Measurements from ENCODE around the gene STARD7.
A peak's percentile ranks its signal among the peaks of the same experiment; 100 is the strongest.
"Not testable (repeated sequence)": the region's sequence is repeated elsewhere in the genome, so short reads cannot be mapped to it uniquely, and the experiment has no call there.

STARD7 gene

GRCh38 chr2:96163415-96163767 lies 45.2 kb downstream of the STARD7 start:
- DNase-seq (ENCODE audit: low read depth) = no peak

DNA sequence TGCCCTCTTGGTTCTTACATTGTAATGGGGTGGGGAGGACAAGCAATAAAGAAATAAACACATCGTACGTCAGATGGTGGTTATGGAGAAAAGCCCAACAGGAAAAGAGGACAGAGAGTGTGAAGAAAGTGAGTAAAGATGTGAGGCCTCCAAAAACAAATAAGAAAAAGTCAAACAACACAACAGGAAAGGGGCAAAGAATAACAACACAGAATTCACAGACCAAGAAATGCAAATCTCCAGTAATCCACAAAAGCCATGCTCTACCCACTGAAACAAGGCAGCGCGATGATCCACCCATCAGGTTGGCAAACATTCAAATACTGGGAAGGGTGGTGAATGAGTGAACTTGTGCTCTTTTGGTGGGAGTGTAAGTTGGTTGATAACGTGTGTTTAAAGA lies 46.7 kb downstream of the STARD7 start:
- DNase-seq (ENCODE audit: low read depth) = no peak

GRCh38 chr2:96160366-96160765 lies 48.3 kb downstream of the STARD7 start:
- DNase-seq (ENCODE audit: low read depth) = not testable (repeated sequence)

GRCh38 chr2:96159084-96159830 lies 49.4 kb downstream of the STARD7 start:
- no peak for DNase-seq (ENCODE audit: low read depth)

GRCh38 chr2:96158554-96158940 lies 50.1 kb downstream of the STARD7 start:
- no peak for DNase-seq (ENCODE audit: low read depth)

GRCh38 chr2:96157649-96158553 lies 50.7 kb downstream of the STARD7 start:
- peak; percentile 83 for DNase-seq (ENCODE audit: low read depth)

- no peak for DNase-seq (ENCODE audit: low read depth)
These were observed 51.5 kb downstream of the STARD7 start for GRCh38 chr2:96156926-96157648.

- peak; percentile 30 for DNase-seq (ENCODE audit: low read depth)
These were observed 52.4 kb downstream of the STARD7 start for GRCh38 chr2:96156011-96156820.

DNA sequence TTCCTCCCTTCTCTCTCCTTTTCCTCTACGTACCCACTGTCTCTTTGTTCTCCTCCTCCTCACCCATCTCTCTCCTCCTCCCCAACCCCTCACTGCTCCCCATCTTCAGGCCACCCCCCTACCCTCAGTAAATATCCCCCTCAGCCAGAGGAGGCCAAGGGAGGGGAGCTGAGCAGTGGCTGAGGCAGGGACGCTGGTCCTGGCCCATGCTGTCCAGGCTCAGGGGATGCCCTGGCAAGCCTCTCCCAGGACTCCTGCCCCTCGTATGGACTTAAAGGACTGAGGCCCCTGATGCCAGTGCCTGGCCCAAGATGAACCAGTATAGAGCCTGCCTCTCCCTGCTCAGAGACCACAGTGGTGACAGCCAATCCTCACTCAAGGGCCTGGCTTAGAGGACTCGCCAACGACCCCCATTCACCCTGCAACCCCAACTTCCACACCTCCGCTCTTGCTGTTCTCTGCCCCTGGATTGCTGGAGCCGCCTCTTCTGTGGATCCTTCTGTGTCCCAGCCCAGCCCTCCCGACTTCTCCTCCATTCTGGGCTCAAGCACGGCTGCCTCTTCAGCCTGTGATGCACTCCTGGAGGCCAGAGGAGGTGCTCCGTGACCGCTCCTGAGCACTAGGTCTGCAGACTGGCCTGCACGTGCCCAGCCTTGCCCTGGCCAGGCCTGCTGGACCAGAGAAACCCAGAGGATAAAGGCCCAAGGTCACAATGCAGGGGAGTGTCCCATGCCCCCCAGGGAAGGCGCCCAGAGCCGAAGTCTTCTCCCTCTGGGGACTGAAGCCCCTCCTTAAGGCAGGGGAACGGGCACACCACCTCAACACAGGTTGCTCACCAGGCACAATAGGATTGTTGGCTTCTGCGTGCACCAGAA lies 53.9 kb downstream of the STARD7 start:
- DNase-seq (ENCODE audit: low read depth) = no peak

- no peak for DNase-seq (ENCODE audit: low read depth)
These were observed 54.6 kb downstream of the STARD7 start for GRCh38 chr2:96153991-96154431.

- no peak for DNase-seq (ENCODE audit: low read depth)
These were observed 55.3 kb downstream of the STARD7 start for GRCh38 chr2:96153291-96153713.

GRCh38 chr2:96152304-96153161 lies 56.1 kb downstream of the STARD7 start:
- DNase-seq (ENCODE audit: low read depth) = no peak

DNA sequence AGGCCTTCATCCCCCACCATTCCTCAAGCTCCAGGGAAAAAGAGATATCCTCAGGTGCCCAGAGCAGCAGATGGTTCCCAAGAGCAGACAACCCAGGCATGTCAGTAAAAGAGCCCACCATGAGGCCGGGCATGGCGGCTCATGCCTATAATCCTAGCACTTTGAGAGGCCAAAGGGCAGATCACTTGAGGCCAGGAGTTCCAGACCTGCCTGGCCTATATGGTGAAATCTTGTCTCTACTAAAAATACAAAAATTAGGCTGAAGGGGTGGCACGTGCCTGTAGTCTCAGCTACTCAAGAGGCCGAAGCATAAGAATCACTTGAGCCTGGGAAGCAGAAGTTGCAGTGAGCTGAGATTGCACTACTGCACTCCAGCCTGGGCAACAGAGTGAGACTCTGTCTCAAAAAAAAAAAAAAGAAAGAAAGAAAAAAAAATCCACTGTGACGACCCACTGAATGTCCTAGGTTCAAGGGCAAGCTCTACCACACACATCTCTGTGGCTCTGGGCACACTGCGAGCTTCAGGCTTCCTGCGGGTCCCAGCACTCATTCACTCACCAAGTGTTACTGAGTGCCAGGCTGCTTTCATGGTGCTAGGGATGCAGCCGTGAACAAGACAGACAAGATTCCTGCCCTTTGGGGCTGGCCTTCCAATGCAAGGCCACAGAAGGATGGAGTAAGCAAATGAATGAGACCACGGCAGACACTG lies 56.9 kb downstream of the STARD7 start:
- DNase-seq (ENCODE audit: low read depth) = no peak

GRCh38 chr2:96150791-96151594 lies 57.6 kb downstream of the STARD7 start:
- DNase-seq (ENCODE audit: low read depth) = no peak

DNA sequence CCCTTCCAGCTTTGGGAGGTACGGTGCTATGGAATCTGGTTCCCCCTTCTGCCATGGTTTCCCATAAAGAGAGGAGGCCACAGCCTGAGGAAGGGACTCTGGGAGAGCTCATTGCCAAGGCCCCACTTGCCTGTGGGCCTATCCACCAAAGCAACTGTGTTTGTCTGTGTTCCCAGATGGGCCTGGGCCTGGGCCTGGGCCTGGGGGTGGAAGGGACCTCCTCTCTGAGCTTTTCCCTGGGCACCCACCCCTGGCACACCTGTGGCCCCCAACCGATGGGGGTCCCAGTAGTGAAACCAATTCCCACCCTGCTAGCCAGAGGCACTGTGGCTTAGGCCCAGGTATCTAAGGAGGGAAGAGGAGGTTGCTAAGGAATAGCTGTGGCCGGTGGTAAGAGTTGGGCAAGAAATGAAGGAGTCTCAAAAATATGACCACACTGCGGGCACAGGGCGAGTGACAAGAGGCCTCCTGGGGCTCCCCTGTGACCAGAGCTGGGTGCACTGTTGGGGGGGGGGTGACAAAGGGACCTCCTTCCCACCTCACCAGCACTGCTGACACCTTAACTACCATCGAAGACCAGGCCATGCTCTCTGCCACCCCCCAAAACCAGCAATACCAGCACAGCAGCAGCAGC lies 58.5 kb downstream of the STARD7 start:
- no peak for DNase-seq (ENCODE audit: low read depth)

DNA sequence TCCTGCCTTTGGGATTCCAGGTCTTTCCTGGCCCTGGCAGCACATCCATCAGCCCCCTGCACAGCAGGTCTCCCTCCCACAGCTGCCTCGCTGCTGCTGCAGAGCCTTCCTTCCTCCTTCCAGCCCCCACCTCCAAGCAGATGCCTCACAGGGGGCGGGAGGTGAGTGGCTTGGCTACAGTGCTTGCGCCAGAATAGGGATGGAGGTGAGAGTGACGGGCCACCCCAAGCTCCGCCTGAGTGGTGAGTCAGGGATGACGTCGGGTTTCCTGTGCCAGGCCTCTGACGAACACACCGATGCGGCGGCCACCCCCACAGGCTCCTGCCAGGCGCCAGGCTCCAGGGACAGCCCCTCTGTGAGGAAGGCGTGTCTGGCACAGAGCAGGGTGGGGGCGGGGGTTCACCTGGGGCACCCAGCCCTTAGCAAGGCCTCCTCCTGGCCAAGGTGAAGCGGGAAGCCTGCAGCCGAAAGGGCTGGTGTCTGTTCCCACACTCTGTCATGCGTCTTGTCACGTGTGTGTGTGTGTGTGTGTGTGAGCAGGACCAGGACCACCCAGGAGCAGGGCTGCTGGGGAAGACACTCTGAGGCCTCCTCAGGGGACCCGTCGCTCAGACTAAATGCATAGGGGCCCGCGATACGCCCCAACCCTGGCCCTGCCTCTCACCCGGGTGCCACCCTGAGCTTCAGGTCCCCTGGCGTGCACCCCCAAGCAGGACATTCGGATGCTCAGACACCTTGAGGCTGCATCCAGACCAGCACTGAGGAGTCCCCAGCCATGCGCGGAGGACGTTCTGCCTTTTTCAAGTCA lies 60.0 kb downstream of the STARD7 start:
- DNase-seq (ENCODE audit: low read depth) = peak; percentile 96

Measured in stimulated activated CD8-positive, alpha-beta memory T cell treated with anti-CD3 and anti-CD28 coated beads, Interleukin-12 subunit alpha, Interleukin-12 subunit beta, amount 100 ng/mL, for 4 hours (primary cell).